GM19455 (cell line): ENCODE data around the gene PPP1R13B.

ENCODE experiments used
- ATAC-seq: cut with Tn5 transposase; IDR thresholded peaks from one replicate; pipeline ENCODE4 v1.9.1; 2021; ENCODE audit not compliant: unreplicated experiment

Gene PPP1R13B

DNA sequence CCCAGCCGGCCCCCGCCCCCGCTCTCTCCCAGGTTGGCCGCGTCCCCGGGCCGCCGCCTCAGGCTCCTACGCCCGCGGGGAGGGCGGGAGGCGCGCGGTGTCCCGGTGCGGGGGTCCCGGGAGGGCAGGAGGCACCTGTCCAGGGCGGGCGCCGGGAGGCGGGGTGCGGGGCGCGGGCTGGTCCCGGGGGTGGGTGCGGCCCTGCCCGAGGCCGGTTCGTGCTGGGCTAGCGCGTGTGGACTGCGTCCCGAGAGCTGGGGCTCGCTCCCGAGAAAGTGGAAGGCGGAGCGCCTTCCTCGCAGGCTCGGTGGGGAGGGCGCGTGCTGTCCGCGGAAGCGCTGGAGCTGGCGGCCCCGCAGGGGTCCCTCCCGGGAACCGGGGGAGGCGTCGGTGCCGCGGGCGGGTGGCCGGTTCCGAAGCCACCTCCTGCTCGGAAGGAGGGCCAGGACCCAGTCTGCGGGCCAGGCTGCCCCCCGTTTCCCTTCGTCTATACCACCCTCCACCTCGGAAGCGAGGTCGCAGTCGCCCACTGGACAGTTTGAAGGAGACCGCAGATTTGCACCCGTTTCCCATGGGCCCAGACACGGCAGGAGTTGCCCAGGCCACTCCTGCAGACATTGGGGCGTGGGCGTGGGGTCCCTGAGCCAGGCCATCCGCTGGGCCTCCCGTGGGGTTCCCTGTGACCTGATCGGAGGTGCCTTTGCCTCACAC lies 131.1 kb downstream of the PPP1R13B start:
- peak; percentile 9 for ATAC-seq

DNA sequence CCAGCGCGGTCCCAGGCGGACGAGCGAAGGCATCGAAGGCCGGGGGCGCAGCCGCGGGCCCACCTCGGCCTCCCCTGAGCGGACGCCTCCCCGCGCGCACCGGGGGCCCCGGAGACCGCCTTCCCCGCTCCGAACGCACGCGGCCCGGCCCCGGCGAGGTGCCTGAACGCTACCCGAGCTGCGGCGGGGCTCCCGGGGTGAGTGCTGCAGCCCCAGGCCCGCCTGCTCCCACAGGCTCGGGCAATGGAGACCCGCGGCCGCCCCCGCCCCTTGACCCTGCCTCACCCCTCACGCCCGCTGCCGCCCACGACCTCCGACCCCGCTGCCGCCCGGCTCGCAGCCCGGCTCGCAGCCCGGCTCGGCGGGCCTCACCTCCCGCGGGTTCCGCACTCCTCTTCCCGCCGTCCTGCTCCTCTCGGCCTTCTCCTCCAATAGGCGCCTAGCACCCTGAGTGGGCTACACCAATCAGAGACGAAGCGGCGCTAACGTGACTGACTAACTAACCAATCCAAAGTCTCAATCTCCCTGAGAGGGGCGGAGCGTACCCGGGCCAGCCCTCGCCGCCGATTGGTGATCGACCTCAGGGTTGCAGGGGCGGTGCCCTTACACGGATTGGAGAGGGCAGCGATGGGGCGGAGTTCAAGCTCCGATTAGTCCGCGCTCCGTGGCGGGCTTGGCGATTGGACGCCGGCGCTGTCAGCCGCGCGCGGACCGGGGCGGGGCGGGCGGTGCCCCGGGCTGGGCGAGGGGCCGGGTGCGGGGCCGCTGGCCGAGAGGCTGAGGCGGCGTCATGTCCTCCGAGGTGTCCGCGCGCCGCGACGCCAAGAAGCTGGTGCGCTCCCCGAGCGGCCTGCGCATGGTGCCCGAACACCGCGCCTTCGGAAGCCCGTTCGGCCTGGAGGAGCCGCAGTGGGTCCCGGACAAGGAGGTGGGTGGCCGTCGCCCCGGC lies 132.0 kb downstream of the PPP1R13B start, which contains the start of the genes XRCC3 and ZFYVE21:
XRCC3 (minus strand) TSS at position 400 of the 949 bp plus-strand sequence. CDS start 4,364 bp downstream, outside the sequence.
ZFYVE21 (plus strand) TSS at position 759 of the 949 bp plus-strand sequence; CDS start at position 791, 32 bp downstream.
- peak; percentile 92 for ATAC-seq

GRCh38 chr14:103714063-103714724 lies 133.2 kb downstream of the PPP1R13B start:
- no peak for ATAC-seq

DNA sequence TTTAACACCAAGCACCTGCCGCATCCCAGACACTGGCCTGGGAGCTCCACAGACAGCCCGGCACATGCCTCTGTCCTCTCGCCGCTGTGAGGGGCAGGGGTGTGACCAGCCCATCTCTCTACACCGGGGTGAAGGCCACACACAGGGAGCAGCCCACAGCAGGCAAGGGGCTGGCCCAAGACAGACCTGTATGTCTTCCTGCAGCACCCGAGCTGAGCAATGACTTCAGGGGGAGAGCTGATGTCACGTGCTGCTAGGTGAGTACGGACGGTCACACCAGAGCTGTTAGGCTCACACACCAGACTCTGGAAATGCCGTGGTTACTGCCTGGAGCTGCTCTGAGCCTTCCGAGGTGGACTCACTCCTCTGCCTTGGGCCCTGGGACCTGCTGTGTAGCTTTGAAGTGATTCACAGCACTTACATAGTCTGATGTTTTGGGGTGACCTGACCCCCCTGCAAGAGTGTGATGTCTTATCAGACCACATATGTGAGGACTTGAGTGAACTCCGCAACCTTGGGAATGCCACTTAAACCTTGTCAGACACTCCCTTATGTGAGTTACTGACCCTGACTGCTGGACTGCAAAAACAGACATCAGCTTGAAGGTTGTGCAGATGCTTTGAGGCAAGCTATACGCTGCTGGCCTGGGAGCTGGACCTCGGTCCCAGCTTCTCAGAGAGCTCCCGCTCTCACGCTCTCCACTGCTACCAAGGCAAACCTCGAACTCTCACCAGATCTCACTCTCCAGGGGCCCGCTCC lies 133.9 kb downstream of the PPP1R13B start:
- ATAC-seq = no peak

- no peak for ATAC-seq
Observed at GRCh38 chr14:103712633-103713247, 134.6 kb downstream of the PPP1R13B start.

- ATAC-seq = no peak
Observed at GRCh38 chr14:103711516-103712431, 135.6 kb downstream of the PPP1R13B start.

DNA sequence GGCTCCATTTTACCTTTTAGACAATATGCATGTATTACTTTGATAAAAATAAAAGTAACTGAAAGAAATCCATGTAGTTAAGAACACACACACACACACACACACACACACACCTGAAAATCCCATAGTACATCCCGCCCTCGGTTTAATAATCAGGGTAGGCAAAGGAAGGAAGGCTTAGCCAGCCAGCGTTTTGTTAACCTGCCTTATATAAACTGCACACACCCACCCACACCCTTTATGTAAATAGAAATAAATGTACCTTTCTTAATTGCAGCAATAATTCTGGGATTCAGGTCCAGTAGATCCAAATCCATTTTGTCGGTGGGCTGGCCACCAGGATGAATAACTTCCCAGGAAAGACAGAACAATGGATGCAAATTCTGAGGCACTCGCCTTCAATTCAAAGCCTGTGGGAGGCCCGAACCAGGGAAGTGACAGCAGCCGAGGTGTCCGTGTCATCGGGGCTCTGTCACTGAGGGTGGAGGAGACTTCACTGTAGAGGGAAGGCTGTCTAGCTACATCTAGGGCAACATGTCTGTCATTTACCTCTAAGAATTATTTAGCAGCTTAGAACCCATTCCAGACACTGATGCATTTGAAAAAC lies 136.5 kb downstream of the PPP1R13B start:
- ATAC-seq = no peak

DNA sequence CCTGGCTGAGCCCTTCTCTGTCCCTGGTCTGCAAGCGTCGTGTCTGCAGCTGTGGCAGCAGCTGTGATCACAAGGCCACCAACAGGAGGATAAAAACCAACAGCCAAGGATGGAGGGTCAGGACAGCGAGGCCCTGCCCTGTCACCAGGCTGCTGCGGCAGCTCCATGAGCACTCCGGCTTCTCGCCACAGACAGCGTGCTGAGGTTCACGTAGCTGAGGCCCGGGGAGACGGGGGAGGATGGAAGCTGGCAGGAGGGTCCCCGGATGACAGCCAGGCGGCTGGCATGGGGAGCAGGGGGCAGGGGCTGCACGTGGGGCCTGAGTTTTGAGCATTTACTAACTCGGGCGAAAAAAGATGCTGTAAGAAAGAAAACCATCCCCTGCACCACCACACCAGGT lies 137.6 kb downstream of the PPP1R13B start:
- no peak for ATAC-seq

DNA sequence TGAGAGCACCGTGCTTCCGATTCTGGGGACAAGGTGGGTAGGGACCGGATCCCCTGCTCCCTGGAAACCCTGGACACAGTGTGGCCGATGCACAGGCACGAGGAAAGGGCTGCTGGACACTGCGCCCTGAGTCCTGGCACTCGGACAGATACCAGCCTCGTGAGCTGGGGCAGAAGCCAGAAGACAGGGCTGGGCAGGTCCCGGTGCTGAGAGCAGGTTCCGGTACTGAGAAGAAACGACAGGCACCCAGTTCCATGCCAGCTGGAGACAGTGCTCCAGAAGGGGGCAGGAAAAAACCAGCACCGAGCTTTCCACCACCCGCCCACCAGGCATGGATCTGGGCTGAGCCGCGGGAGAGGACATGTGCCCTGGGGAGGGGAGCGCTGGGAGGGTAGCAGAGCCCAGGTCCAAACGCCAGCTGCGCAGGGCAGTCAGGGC lies 138.6 kb downstream of the PPP1R13B start:
- no peak for ATAC-seq

DNA sequence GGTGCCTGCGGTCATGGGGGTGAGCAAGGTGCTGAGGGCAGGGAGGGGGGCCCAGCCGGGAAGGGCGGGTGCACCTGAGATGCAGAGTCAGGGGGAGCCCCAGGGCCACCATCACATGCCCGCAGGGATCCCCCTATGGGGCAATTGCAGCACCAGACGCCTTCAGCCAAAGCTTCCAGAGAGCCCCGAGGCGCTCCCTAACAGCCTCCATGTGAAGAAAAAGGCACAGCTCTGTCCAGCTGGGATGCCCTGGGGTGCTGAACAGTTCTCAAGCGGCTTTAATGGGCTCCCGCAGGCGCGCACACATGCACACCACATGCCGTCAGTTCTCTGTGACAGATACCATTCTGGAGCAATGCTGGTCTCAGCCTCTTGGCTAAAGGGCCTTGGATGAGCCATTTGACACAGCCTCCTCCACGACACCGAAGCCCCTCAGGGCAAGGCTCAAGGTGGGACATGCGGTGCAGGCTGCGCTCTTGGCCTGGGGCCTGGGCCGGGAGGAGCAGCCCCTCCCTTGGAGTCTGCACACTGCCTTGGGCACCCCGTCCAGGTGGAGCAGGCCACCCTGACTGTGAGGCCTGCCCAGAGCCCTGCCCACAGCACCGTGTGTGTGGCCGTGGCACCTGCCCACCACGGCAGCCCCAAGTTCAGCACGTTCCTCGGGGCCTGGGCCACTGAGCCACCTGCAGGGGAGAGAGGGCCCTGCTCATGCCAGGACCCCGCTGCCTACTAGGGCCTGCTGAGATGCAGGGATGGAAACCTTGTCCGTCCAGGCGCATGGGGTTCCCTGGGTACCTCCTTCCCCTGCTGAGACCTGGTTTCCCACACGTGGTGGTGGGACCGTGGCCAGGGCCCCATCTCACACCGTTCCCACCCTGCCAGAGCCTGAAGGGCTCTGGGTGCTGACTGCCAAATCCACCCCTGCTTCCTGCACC lies 139.8 kb downstream of the PPP1R13B start:
- no peak for ATAC-seq

GRCh38 chr14:103706551-103707328 lies 140.6 kb downstream of the PPP1R13B start:
- ATAC-seq = no peak

- no peak for ATAC-seq
Observed at GRCh38 chr14:103705504-103706284, 141.7 kb downstream of the PPP1R13B start.

DNA sequence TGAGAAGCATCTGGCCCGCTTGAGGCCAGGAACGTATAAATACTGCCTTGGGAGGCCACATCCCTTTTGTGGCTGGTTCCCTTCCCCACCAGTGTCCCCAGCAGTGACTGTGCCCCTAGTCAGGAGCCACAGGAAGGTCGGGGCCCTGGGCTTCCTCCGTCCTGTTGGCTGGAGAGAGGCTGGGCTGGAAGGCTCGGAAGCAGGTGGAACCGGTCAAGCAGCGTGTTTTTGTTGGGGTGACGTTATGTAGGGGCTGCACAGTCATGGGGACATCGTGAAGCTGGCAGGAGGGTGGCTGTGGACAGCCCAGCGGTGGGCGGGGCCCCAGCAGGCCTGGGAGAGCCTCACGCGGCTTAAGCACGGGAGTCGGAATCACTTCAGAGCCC lies 142.3 kb downstream of the PPP1R13B start:
- ATAC-seq = no peak

DNA sequence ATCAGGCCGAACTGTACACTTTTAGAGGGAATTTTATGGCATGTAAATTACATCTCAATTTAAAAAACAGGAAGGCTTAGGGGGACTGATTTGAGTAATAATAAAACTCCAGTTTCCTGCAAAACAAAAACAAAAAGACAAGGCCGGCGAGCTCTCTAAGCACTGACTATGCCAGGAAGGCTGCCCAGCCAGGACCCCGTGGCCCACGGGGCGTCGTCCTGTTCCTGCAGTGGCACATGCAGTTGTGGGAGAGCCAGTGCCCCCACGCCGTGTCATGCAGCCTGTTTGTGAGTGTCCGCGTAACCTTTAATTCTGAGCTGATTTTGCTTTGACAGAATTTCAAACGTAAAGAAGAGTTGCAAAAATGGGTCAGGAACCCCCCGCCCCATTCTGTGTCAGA lies 142.7 kb downstream of the PPP1R13B start:
- ATAC-seq = no peak

GRCh38 chr14:103703433-103704385 lies 143.7 kb downstream of the PPP1R13B start:
- no peak for ATAC-seq
